Peyer's patch (tissue), 4 donors: ENCODE results near the gene CCAR1.

ENCODE experiments used
- CTCF ChIP-seq, 6 experiments: fragments of 450-650 bp in 4 of 6; fragments of 200-600 bp in 2 of 6; sonication (generic) in 1 of 6; IDR thresholded peaks; one replicate each; pipeline ENCODE4 v1.5.1; 2017 to 2019; ENCODE audit warnings: antibody characterized with exemption in 6 of 6, mild to moderate bottlenecking in 3 of 6, moderate library complexity in 1 of 6
- POLR2A ChIP-seq, 2 donors: fragments of 450-650 bp; IDR thresholded peaks; one replicate each; pipeline ENCODE4 v1.5.1; 2017; ENCODE audit warnings: antibody characterized with exemption in 2 of 2, mild to moderate bottlenecking in 2 of 2, moderate library complexity in 2 of 2

DNA sequence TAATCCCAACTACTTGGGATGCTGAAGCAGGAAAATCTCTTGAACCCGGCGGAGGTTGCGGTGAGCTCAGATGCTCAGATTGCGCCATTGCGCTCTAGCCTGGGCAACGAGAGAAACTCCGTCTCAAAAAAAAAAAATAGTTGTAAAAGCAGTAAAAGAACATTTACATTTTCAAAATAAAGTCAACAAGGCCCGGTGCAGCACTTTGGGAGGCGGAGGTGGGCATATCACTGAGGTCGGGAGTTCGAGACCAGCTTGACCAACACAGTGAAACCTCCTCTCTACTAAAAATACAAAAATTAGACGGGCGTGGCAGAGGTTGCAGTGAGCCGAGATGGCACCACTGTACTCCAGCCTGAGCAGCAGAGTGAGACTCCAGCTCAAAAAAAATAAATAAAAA, 4.0 kb downstream of the CCAR1 start:
- TF ChIP-seq CTCF (IDR thresholded peaks at IDR 0.05): no peak
- TF ChIP-seq POLR2A (IDR thresholded peaks at IDR 0.05): no peak
